ENCODE results near the gene RUSC2.
"Not testable (repeated sequence)": the region's sequence is repeated elsewhere in the genome, so short reads cannot be mapped to it uniquely, and the experiment has no call there.

The RUSC2 gene

GRCh38 chr9:35489313-35490154 is at the start of gene RUSC2:
RUSC2 (plus strand) TSS chr9:35490111; CDS start chr9:35546522, 56,411 bp downstream.
- no peak for FAIRE-seq
- no peak for DNase-seq (ENCODE audit: insufficient read length, low spot score)

GRCh38 chr9:35446012-35446411 is 43.9 kb upstream of the RUSC2 start:
- DNase-seq (ENCODE audit: insufficient read length, low spot score) (no peak), FAIRE-seq (no peak)

DNA sequence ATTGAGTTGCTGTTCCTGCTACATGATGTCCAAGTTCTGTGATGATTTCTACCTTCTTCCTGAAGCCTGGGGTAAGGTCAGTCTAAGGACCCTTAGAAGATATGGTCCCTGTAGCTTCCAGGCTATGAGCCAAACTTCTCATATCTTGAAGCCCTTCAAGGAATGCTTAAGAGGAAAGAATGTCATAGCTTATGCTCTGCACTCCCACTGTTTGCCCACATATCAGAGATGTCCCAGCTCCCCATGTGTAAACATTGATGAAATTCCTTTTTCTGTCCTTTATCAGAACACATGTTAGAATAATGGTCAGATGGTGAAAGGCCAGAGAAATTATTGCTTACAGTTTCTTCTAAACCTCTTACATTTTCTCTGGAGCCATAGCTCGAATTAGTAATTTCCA is 41.4 kb upstream of the RUSC2 start:
- no peak for DNase-seq (ENCODE audit: insufficient read length, low spot score)
- no peak for FAIRE-seq

DNA sequence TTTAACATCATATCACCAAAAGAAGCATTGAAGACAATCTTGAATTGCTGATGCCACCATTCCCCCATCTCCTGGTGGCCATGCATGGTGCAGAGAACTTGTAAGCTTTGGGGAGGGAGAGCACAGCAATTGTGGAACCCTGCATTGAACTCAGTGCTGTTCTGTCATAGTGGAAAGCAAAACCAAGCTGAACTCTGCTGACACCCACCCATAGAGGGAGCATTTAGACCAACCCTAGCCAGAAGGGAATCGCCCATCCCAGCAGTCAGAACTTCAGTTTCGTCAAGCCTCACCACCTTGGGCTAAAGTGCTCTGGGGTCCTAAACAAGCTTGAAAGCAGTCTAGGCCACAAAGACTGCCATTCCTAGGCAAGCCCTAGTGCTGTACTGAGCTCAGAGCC is 37.4 kb upstream of the RUSC2 start:
- DNase-seq (ENCODE audit: insufficient read length, low spot score) (no peak), FAIRE-seq (no peak)

- DNase-seq (ENCODE audit: insufficient read length, low spot score) (no peak), FAIRE-seq (no peak)
Observed at GRCh38 chr9:35453786-35454185, 36.1 kb upstream of the RUSC2 start.

- no peak for DNase-seq (ENCODE audit: insufficient read length, low spot score)
Observed at GRCh38 chr9:35464141-35465025, 25.5 kb upstream of the RUSC2 start.

DNA sequence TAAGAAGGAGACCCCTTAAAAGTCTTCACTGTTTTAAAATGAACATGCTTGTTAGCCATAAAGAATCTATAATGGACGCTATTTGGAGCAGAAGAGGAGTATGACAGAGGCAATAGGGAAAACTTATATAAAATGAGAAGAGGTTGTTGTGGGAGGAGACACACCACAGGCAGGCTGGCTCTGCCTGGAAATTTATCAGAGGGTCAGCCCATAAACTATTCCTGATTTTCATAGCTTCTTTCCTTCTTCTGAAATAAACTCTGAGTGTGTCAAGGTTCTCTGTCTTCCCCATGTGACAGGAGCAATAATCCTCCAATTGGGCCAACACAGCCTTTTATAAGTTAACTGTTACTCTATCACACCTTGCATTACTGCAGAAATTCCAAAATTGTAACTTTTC is 19.6 kb upstream of the RUSC2 start:
- FAIRE-seq (no peak), DNase-seq (ENCODE audit: insufficient read length, low spot score) (no peak)

More at GRCh38 chr9:35464141-35465025, 25.5 kb upstream of the RUSC2 start:
- no peak for FAIRE-seq

DNA sequence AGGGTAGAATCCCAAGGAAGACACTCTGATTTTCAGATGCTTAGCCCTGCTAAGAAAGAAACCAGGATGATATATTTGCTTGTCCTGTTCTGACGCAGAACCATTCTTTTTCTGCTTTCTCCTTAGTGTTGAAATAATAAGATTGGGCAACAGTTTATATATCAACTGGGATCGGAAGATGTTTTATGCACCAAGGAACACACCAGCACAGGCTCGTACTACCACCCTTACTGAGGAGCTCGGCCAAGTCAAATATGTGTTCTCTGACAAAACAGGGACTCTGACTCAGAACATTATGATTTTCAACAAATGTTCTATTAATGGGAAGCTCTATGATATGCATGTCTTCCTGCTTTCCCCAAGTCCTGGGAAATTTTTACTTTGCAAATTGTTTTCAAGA is 19.0 kb upstream of the RUSC2 start:
- no peak for DNase-seq (ENCODE audit: insufficient read length, low spot score)
- FAIRE-seq: no peak

- FAIRE-seq: no peak
- DNase-seq (ENCODE audit: insufficient read length, low spot score): no peak
Observed at GRCh38 chr9:35476596-35476995, 13.3 kb upstream of the RUSC2 start.

- DNase-seq (ENCODE audit: insufficient read length, low spot score): not testable (repeated sequence)
- peak; percentile 73 for FAIRE-seq
Observed at GRCh38 chr9:35477211-35477855, 12.6 kb upstream of the RUSC2 start.

GRCh38 chr9:35478871-35479270 is 11.0 kb upstream of the RUSC2 start:
- no peak for DNase-seq (ENCODE audit: insufficient read length, low spot score)
- FAIRE-seq: peak; percentile 33

DNA sequence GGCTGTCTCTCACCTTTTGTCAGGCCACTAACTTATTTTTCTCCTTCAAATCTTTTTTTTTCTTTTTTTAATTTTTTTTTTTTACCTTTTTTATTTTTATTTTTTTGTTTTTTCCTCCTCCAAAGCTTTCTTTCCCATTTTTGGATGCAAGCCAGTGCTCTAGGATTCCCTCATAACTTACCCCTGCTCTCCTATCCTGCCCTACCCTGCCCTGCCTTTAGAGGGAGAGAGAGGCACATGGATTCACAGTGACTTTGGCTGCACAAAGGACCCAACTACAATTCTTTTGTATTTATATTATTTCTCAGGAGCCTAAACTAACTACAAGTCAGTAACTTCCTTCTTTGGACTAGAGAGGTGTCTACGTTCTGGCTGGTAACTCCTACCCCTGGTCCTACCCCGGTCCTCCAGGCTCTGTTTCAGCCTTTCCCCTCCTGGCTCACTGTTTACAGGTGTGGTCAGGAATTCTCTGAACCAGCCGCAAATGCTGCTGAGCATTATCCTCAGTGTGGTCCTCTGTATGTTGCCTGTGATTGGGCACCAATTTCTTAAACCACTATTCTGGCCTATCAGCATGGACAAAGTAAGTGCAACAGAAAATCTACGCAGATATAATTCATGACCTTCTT is 8.4 kb upstream of the RUSC2 start:
- DNase-seq (ENCODE audit: insufficient read length, low spot score): no peak
- no peak for FAIRE-seq

DNA sequence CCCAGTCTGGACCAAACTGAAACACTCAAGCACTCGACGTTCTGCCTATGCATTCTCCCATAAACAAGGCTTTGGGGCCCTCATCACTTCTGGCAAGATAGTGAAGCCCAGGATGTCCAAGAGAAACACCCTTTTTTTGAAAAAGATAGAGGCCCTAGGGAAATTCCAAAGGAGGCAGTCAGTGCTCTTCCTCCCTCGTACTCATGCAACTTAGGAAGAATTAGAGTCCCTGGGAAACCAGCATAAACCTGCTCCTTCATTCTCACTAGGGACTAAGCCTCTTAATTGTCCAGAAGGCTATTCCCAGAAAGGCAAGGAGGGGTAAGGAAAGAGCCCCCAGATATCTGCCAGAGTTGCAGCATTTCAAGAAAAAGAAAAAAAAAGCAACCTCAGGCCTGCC is 7.8 kb upstream of the RUSC2 start:
- FAIRE-seq: no peak

GRCh38 chr9:35484406-35484805 is 5.5 kb upstream of the RUSC2 start:
- DNase-seq (ENCODE audit: insufficient read length, low spot score): no peak
- no peak for FAIRE-seq

More for the DNA sequence above, 7.8 kb upstream of the RUSC2 start:
- DNase-seq (ENCODE audit: insufficient read length, low spot score): no peak

DNA sequence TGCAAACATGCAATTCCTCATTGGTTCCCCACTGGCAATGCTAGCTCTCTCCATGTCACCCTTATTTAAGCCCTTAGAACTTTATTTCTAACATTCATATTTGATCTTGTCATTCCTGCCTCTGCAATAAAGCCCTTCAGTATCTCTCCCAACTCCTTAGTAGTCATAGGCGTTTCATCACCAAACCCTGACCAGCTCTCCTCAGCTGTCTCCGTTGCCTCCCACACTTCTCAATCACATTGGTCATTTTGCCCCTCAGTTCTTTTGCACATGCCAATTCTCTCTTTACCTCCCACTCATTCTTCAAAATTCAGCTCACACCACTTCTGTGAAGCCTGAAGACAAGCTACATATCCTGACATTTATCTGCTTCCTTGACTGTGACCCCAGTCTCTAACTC is 2.8 kb upstream of the RUSC2 start:
- FAIRE-seq (no peak), DNase-seq (ENCODE audit: insufficient read length, low spot score) (no peak)

DNA sequence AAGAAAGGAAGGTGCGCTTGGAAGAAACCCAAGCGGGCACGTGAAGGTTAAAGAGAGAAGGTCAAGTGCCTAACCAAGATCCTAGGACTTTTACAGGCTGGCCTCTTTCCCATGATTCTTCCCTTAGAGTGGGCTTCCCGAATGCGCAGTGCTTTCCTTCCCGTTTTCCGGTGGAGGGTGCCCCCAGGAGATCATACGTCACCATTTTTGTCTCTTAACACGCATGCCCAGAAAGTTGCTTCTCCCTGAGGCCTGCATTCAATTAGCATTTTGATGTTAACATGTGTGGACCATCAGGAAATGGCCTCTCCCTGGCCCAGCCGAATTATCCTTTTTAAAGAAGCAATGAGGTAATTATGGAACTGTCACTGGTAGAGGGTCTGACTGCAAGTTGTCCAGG is 1.9 kb upstream of the RUSC2 start:
- DNase-seq (ENCODE audit: insufficient read length, low spot score) (no peak), FAIRE-seq (no peak)

- FAIRE-seq: no peak
Observed at GRCh38 chr9:35488566-35489312, 1.2 kb upstream of the RUSC2 start.

GRCh38 chr9:35490155-35490909 is 421 bp downstream of the RUSC2 start:
- DNase-seq (ENCODE audit: insufficient read length, low spot score) (no peak), FAIRE-seq (no peak)

More at GRCh38 chr9:35488566-35489312, 1.2 kb upstream of the RUSC2 start:
- no peak for DNase-seq (ENCODE audit: insufficient read length, low spot score)

DNA sequence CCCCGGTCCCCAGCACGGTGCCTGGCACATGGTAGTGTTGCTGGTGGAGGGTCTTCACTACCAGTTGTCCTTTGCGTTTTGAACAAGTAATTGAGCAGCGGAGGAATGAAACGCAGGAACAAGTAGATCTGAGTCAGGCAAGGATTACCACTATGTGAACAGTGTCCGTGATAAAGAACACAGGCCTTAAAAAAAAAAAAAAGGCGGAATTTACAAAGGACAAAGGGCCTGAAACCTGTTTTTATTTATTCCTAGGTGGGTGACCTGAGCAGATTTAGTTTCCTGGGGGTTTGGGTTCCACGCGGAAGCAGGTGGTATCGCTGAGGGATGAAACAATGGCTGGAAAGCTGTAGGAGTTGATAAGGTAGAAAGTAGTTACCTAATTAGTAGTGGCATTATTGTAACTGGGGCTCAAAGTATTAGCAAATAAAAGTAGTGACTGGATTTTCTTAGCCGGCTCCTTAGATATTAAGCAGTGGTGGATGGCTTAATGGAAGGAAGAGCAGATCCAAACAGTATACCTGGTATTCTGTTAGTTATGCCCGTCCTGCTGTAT is 1.1 kb downstream of the RUSC2 start:
- DNase-seq (ENCODE audit: insufficient read length, low spot score) (no peak), FAIRE-seq (no peak)

Measured in GM19239 (cell line).